A204.1 (cell line): ENCODE results near the gene TMEM181.

Source experiments
- FAIRE-seq: peaks from 2 replicates; lab custom pipeline; 2012; peaks lifted over from hg19 to GRCh38; lab: Jason Lieb, UNC

TMEM181 gene

DNA sequence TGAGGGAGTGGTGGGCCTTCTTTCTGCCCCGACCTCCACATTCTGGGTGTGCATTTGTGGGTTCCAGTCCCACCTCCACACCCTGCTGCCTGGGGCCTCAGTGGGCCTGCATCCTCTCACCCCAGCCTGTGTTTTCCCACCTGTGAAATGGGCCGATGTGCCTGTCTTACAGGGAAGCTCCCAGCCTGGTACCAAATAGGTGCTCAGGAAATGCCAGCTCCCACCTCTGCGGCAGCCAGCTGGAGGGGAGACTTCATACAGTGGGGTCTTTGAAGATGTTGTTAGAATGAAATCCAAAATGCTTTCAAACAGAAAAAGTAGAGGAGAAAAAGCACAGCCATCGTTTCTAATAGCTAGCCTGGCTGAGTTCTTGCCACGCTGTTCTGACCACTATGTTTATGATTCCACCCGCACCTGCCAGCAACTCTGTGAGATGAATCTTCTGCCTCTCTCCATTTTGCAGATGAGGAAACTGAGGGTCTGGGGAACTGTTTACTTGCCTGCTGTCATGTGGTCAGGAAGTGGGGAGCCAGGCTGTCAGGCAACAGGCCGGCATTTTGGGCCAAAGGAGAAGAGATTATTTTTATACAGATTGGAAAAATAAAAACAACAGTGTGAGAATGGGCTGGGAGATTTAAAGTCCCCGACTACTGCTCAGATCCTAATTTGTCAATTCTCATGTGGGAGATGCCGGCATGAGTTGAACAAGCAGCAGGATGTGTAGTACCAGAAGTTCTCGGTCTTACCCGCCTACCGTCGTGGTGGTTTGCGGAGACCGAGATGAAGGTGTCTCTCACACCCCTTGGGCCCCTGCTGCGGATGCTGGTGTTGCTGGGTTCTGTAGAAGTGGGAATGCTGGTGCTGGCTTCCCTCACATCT is 4.6 kb downstream of the TMEM181 start:
- no peak for FAIRE-seq

DNA sequence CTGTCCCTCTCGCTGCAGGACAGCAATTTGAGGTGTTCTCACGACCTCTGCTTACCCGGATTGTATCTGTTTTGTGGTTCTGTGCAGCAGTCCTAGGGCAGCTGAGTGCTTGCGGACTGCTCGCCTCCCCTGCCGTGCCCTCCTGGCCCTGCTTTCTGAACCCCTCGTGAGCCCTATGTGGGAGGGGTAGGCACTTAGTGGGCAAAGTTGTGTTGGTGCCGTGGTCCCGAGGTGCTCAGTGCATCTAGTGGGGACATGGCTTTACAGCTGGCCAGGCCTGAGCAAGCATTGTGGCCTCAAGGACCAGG is 5.2 kb downstream of the TMEM181 start:
- FAIRE-seq = no peak

GRCh38 chr6:158565482-158566040 is 5.7 kb downstream of the TMEM181 start:
- FAIRE-seq = no peak

DNA sequence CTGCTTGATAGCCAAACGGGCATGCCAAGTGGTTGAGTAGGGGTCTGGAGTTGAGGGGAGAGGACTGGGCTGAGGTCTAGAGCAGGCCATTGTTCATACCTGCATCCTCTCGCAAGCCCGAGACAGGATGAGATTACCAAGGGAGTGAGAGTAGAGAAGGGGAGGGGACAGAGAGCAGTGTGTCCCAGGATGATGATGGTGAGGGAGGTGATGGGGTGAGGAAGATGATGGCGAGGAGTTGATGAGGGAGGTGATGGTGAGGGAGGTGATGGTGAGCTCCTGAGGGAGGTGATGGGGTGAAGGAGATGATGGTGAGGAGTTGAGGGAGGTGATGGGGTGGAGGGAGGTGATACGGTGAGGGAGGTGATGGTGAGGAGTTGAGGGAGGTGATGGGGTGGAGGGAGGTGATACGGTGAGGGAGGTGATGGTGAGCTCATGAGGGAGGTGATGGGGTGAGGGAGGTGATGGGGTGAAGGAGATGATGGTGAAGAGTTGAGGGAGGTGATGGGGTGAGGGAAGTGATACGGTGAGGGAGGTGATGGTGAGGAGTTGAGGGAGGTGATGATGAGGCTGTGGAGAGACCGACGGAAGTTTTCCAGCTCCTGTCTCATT is 6.4 kb downstream of the TMEM181 start:
- no peak for FAIRE-seq

- no peak for FAIRE-seq
These were observed 7.3 kb downstream of the TMEM181 start for GRCh38 chr6:158567152-158567551.

DNA sequence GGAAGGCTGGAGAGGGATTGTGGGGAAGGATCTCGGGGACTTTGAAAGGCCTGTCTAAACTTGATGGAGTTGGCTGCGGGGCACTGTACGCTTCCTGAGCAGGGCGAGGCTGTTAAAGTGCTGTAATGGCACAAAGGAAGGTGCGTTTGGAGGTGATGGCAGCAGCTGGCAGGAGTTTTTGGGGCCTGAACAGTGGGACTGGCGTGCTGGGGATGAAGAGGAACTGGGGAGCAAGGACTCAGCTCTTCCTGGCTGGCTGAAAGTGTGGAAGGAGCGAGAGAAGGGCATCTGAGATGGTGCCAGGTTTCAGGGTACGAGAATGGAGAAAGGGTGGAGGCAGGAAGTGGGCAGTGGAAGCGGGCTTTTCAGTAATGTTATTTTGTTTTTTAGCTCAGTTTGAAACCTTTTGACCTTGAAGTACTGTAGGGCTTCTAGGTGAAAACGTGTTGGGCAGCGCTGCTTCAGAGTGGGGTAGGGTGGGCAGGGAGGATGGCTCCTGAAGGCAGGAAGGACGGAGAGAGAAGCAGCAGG is 8.0 kb downstream of the TMEM181 start:
- FAIRE-seq = no peak

GRCh38 chr6:158568549-158568948 is 8.7 kb downstream of the TMEM181 start:
- FAIRE-seq = no peak

GRCh38 chr6:158569036-158569435 is 9.1 kb downstream of the TMEM181 start:
- FAIRE-seq = no peak

GRCh38 chr6:158570681-158570962 is 10.7 kb downstream of the TMEM181 start:
- no peak for FAIRE-seq

DNA sequence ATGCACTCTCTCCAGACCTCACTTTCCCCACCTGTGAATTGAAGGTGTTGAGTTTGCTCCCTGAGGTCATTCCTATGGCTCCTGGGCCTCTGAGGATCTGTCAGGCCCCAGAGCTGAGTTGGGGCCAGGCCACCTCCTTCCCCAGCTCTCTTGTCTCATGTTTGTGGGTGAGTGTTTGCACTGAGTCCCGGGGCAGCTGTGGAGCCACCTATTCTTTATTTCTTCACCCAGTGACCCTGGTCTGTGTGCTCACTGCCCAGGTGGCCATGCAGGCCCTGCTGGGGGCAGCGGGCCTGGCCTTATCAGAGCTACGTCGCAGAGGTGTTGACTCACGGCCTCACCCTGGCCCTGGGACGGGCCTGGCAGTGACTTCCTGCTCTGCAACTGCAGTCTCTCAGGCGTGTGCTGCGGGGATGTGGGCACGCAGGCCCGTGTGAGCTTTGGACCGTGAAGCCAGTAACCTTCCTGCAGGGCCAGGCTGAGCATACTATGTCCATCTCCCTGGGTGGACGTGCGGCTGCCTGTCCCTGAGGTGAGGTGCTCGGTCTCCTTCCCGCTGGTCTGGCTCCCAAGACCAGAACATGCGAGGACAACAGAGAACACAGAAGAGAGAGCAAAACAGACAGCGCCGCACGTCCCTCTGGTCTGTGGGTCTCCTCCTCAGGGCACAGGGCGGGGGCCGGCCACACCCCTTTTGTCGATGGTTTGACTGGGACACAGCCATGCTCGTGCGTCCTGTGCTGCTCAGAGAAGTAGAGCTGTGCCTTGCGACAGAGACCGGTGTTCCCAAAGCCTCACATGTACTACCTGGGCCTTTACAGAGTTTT is 12.1 kb downstream of the TMEM181 start:
- FAIRE-seq = no peak

DNA sequence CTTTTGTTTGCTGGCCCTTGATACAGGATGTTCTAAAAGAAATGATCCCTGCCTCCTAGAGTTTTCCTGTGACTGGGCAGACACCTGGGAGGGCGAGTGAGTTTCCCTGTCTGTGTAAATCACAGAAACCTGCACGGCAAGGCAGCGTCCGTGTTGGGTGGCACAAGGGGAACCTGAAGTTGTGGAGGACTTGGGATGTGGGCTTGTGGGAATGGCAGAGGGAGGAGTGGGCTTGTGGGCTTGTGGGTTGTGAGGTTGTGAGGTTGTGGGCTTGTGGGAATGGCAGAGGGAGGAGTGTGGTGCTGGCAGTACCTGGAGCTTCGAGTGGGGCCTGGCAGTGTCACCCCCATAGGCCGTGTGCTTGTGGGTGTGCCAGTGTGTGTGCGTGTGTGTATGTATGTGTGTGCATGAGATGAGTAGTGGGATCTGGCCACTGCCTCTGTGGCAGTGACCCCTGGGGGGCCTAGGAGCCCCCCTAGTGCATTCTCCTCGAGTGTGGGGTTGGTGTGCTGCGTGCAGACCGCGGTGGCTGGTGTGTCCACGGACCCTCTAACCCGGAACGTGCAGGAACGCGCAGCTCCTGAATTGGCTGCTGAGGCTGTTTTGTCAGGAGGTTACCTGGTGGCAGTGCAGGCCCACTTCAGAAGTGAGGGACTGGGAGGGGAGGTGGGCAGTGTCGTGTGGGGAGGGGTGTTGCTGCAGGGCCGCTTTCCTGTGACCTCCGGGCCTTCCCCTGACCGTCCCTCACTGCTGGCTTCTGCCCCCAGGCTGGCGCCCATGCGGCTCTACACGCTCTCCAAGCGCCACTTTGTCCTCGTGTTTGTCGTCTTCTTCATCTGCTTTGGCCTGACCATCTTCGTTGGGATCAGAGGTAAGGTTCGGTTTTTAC is 13.0 kb downstream of the TMEM181 start:
- no peak for FAIRE-seq

- FAIRE-seq = no peak
These were observed 13.6 kb downstream of the TMEM181 start for GRCh38 chr6:158573542-158573931.

DNA sequence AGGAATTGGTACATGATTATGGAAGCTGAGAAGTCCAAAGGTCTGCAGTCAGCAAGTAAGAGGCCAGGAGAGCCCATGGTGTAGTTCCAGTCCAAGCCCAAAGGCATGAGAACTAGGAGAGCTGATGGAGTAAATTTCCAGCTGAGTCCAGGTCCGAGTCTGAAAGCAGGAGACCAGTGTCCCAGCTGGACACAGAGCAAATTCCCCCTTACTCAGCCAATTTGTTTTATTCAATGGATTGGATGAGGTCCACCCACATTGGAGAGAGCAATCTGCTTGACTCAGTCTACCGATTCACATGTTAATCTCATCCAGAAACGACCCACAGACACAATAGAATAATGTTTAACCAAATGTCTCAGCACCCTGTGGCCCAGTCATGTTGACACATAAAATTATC is 14.9 kb downstream of the TMEM181 start:
- no peak for FAIRE-seq

GRCh38 chr6:158575550-158575949 is 15.7 kb downstream of the TMEM181 start:
- FAIRE-seq = no peak

DNA sequence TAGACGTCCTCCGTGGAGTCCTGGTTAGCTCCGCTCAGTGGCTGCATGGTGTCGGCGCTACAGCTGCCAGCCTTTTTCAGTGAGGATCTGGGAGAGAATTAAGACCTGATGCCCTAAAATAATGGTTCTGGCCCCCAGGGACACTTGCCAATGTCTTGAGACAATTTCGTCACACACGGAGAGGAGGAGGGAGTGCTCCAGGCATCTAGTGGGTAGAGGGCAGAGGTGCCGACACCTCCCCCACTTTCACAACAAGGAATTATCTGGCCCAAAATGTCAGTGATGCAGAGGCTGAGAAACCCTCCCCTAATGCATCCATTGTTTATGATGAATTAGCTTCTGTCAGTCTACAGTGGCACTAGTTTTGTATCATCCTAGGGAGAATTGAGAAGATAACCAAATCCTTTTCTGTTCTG is 24.4 kb downstream of the TMEM181 start:
- FAIRE-seq = no peak

DNA sequence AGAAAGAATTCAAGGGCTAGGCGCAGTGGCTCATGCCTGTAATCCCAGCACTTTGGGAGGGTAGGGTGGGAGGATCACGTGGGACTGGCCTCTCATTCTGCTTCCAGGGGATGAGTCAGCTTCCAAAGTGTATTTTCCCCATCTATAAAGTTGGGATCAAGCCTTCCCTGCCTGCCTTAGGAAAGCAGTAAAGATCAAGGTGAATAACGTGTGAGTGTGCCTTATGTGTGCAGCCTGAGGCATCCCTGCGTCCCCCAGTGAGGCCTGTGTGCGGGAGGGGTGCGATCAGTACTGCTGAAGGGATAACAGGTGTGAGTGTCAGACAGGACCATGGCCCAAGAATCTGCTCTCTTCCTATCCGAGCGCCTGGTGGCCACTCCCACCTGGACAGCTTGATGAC is 26.8 kb downstream of the TMEM181 start:
- FAIRE-seq = no peak

- no peak for FAIRE-seq
These were observed 29.5 kb downstream of the TMEM181 start for GRCh38 chr6:158589366-158589765.

DNA sequence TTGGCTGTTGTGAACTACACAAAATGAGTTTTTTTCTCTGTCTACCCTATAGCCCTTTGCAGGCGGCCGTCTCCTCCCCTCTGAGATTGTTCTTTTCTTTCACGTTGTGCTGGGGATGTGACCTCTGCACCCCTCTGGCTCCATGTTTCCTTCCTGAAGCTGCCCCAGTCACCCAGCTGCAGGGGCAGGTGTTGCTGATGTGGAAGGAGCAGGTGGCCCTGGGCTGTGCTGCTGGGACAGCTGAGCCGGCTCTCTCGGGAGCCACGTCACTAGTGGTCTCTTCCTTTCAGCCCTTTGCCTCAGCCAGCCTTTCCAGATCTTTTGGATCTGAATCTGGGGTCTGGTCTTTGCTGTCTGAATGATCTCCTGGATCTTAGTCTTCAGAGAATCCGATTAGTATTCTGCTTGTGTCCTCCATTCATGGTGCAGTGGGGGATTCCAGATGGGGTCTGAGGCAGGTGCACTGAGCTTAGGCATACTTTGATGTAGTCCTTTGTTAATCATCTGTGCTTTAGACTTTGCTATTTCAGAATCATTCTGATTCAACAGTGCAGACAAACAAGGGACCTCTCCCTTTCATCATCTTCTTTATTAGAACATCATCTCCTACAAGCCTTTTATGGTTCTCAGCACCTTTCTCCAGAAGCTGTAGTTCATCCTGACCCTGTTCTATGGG is 31.4 kb downstream of the TMEM181 start:
- no peak for FAIRE-seq

DNA sequence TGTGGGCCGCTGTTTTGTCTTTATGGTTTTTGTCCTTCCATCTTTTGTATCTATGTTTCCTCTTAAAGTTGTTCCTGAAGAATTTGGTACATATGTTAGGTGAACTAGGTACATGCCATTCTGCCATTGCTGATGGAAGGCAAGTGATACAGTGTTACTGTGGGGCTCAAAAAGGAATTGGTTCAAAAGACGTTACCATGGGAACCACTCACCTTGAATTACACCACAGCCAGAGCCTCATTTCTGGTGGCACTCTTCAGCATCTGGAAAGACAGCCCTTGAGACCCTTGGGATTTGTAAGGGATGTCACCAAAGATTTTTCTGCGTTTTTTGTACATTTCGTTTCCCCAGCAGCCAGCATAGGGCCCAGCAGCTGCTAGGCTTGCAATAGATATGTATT is 31.9 kb downstream of the TMEM181 start:
- FAIRE-seq = no peak

GRCh38 chr6:158593670-158594069 is 33.8 kb downstream of the TMEM181 start:
- no peak for FAIRE-seq

DNA sequence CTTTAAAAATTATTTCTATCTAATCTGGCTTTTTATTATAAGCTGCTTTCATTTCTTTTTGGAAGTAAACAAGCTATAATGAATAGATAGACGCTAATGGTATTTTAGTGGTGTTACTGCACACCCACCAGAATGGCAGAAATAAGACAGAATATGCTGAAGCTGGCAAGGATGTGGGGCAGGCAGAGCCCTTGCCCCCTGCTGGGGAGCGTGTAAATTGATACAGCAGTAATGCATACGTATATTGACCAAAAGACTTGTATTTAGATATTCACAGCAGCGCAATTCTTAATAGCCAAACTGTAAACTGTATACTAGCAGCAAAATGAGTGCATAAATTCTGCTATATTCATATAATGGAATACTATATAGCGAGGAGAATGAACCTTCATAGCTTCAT is 35.3 kb downstream of the TMEM181 start:
- FAIRE-seq = no peak
